Measurements from ENCODE around the gene C1QA.
"Not testable (repeated sequence)": the region's sequence is repeated elsewhere in the genome, so short reads cannot be mapped to it uniquely, and the experiment has no call there.

Gene C1QA

GRCh38 chr1:22670352-22670975, 34.0 kb downstream of the C1QA start:
- peaks cover 12% of the 10 kb centered on the region for H3K27me3 ChIP-seq (ENCODE audit: control insufficient read depth, insufficient read depth, low read length)

GRCh38 chr1:22671999-22672398, 35.6 kb downstream of the C1QA start:
- Histone ChIP-seq H3K4me1 (ENCODE audit: control insufficient read depth, insufficient read depth, low read length) (no peaks in the 10 kb centered on the region), H3K36me3 (ENCODE audit: control insufficient read depth, insufficient read depth, low read length) (no peaks in the 10 kb centered on the region), H3K4me3 (ENCODE audit: low read length) (no peak overlapping the region), H3K27me3 (ENCODE audit: control insufficient read depth, insufficient read depth, low read length) (peaks cover 7% of the 10 kb centered on the region), H3K9ac (ENCODE audit: low read length) (no peak overlapping the region), H3K9me3 (ENCODE audit: control insufficient read depth, low read length) (no peaks in the 10 kb centered on the region)

More at GRCh38 chr1:22670352-22670975, 34.0 kb downstream of the C1QA start:
- Histone ChIP-seq H3K36me3 (ENCODE audit: control insufficient read depth, insufficient read depth, low read length) (no peaks in the 10 kb centered on the region), H3K9ac (ENCODE audit: low read length) (no peak overlapping the region), H3K9me3 (ENCODE audit: control insufficient read depth, low read length) (no peaks in the 10 kb centered on the region), H3K4me1 (ENCODE audit: control insufficient read depth, insufficient read depth, low read length) (no peaks in the 10 kb centered on the region), H3K4me3 (ENCODE audit: low read length) (no peak overlapping the region)

GRCh38 chr1:22673486-22674409, 37.3 kb downstream of the C1QA start:
- no peaks in the 10 kb centered on the region for H3K9me3 ChIP-seq (ENCODE audit: control insufficient read depth, low read length)
- no peaks in the 10 kb centered on the region for H3K36me3 ChIP-seq (ENCODE audit: control insufficient read depth, insufficient read depth, low read length)
- H3K27me3 ChIP-seq (ENCODE audit: control insufficient read depth, insufficient read depth, low read length), result peaks cover 7% of the 10 kb centered on the region
- no peaks in the 10 kb centered on the region for H3K4me1 ChIP-seq (ENCODE audit: control insufficient read depth, insufficient read depth, low read length)
- H3K9ac ChIP-seq (ENCODE audit: low read length), result no peak overlapping the region
- no peak overlapping the region for H3K4me3 ChIP-seq (ENCODE audit: low read length)

- Histone ChIP-seq H3K4me3 (ENCODE audit: low read length) (no peak overlapping the region), H3K9ac (ENCODE audit: low read length) (no peak overlapping the region), H3K4me1 (ENCODE audit: control insufficient read depth, insufficient read depth, low read length) (no peaks in the 10 kb centered on the region), H3K27me3 (ENCODE audit: control insufficient read depth, insufficient read depth, low read length) (peaks cover 7% of the 10 kb centered on the region), H3K36me3 (ENCODE audit: control insufficient read depth, insufficient read depth, low read length) (no peaks in the 10 kb centered on the region), H3K9me3 (ENCODE audit: control insufficient read depth, low read length) (no peaks in the 10 kb centered on the region)
Measured at GRCh38 chr1:22674410-22674749, 38.0 kb downstream of the C1QA start.

- not testable (repeated sequence) for H3K27me3 ChIP-seq (ENCODE audit: control insufficient read depth, insufficient read depth, low read length); H3K9me3 ChIP-seq (ENCODE audit: control insufficient read depth, low read length); H3K4me3 ChIP-seq (ENCODE audit: low read length); H3K36me3 ChIP-seq (ENCODE audit: control insufficient read depth, insufficient read depth, low read length); H3K4me1 ChIP-seq (ENCODE audit: control insufficient read depth, insufficient read depth, low read length); H3K9ac ChIP-seq (ENCODE audit: low read length)
Measured at GRCh38 chr1:22676151-22676550, 39.7 kb downstream of the C1QA start.

- H3K27me3 ChIP-seq (ENCODE audit: control insufficient read depth, insufficient read depth, low read length), result peaks cover 7% of the 10 kb centered on the region
- H3K36me3 ChIP-seq (ENCODE audit: control insufficient read depth, insufficient read depth, low read length), result no peaks in the 10 kb centered on the region
- H3K9ac ChIP-seq (ENCODE audit: low read length), result no peak overlapping the region
- no peak overlapping the region for H3K4me3 ChIP-seq (ENCODE audit: low read length)
- no peaks in the 10 kb centered on the region for H3K9me3 ChIP-seq (ENCODE audit: control insufficient read depth, low read length)
- no peaks in the 10 kb centered on the region for H3K4me1 ChIP-seq (ENCODE audit: control insufficient read depth, insufficient read depth, low read length)
Measured at GRCh38 chr1:22676916-22677583, 40.6 kb downstream of the C1QA start.

GRCh38 chr1:22677931-22678896, 41.8 kb downstream of the C1QA start:
- Histone ChIP-seq H3K27me3 (ENCODE audit: control insufficient read depth, insufficient read depth, low read length) (peaks cover 6% of the 10 kb centered on the region), H3K9ac (ENCODE audit: low read length) (no peak overlapping the region)

GRCh38 chr1:22680726-22681125, 44.3 kb downstream of the C1QA start:
- Histone ChIP-seq H3K9me3 (ENCODE audit: control insufficient read depth, low read length) (no peaks in the 10 kb centered on the region), H3K27me3 (ENCODE audit: control insufficient read depth, insufficient read depth, low read length) (no peaks in the 10 kb centered on the region), H3K36me3 (ENCODE audit: control insufficient read depth, insufficient read depth, low read length) (no peaks in the 10 kb centered on the region), H3K9ac (ENCODE audit: low read length) (no peak overlapping the region), H3K4me1 (ENCODE audit: control insufficient read depth, insufficient read depth, low read length) (no peaks in the 10 kb centered on the region), H3K4me3 (ENCODE audit: low read length) (no peak overlapping the region)

More at GRCh38 chr1:22677931-22678896, 41.8 kb downstream of the C1QA start:
- Histone ChIP-seq H3K9me3 (ENCODE audit: control insufficient read depth, low read length) (no peaks in the 10 kb centered on the region), H3K4me3 (ENCODE audit: low read length) (no peak overlapping the region), H3K4me1 (ENCODE audit: control insufficient read depth, insufficient read depth, low read length) (no peaks in the 10 kb centered on the region), H3K36me3 (ENCODE audit: control insufficient read depth, insufficient read depth, low read length) (no peaks in the 10 kb centered on the region)

GRCh38 chr1:22681556-22682276, 45.3 kb downstream of the C1QA start:
- Histone ChIP-seq H3K4me1 (ENCODE audit: control insufficient read depth, insufficient read depth, low read length) (no peaks in the 10 kb centered on the region), H3K4me3 (ENCODE audit: low read length) (no peak overlapping the region), H3K9ac (ENCODE audit: low read length) (no peak overlapping the region), H3K27me3 (ENCODE audit: control insufficient read depth, insufficient read depth, low read length) (no peaks in the 10 kb centered on the region), H3K9me3 (ENCODE audit: control insufficient read depth, low read length) (no peaks in the 10 kb centered on the region), H3K36me3 (ENCODE audit: control insufficient read depth, insufficient read depth, low read length) (no peaks in the 10 kb centered on the region)

- no peak overlapping the region for H3K9ac ChIP-seq (ENCODE audit: low read length)
- H3K27me3 ChIP-seq (ENCODE audit: control insufficient read depth, insufficient read depth, low read length), result no peaks in the 10 kb centered on the region
- no peaks in the 10 kb centered on the region for H3K9me3 ChIP-seq (ENCODE audit: control insufficient read depth, low read length)
- H3K36me3 ChIP-seq (ENCODE audit: control insufficient read depth, insufficient read depth, low read length), result no peaks in the 10 kb centered on the region
- no peaks in the 10 kb centered on the region for H3K4me1 ChIP-seq (ENCODE audit: control insufficient read depth, insufficient read depth, low read length)
- H3K4me3 ChIP-seq (ENCODE audit: low read length), result no peak overlapping the region
Measured at GRCh38 chr1:22683547-22683946, 47.1 kb downstream of the C1QA start.

- no peaks in the 10 kb centered on the region for H3K4me1 ChIP-seq (ENCODE audit: control insufficient read depth, insufficient read depth, low read length)
- H3K9me3 ChIP-seq (ENCODE audit: control insufficient read depth, low read length), result no peaks in the 10 kb centered on the region
- H3K9ac ChIP-seq (ENCODE audit: low read length), result no peak overlapping the region
- H3K36me3 ChIP-seq (ENCODE audit: control insufficient read depth, insufficient read depth, low read length), result no peaks in the 10 kb centered on the region
- H3K27me3 ChIP-seq (ENCODE audit: control insufficient read depth, insufficient read depth, low read length), result no peaks in the 10 kb centered on the region
- no peak overlapping the region for H3K4me3 ChIP-seq (ENCODE audit: low read length)
Measured at GRCh38 chr1:22685591-22686059, 49.2 kb downstream of the C1QA start.

Data from mucosa of stomach (tissue), 1 donor.